WERI-Rb-1 (cell line): ENCODE measurements around the gene GNG11.

ENCODE experiments used
- DNase-seq: peaks from one replicate; pipeline ENCODE4 v3.0.0-alpha.2; 2020
- H3K27ac ChIP-seq: fragments of 250-450 bp; sonication (Bioruptor Pico); 2 replicates; pipeline ENCODE4 v1.5.1; 2020; ENCODE audit warnings: mild to moderate bottlenecking, moderate library complexity
- H3K27me3 ChIP-seq: fragments of 250-450 bp; sonication (Bioruptor Pico); 2 replicates; pipeline ENCODE4 v1.5.1; 2021; ENCODE audit warnings: mild to moderate bottlenecking, low read depth, moderate library complexity; ENCODE audit not compliant: insufficient read depth, severe bottlenecking
- H3K36me3 ChIP-seq: fragments of 250-450 bp; sonication (Bioruptor Pico); 2 replicates; pipeline ENCODE4 v1.5.1; 2020; ENCODE audit warnings: mild to moderate bottlenecking, moderate library complexity
- H3K4me3 ChIP-seq: 2 replicates; pipeline ENCODE4 v1.5.1; 2011; ENCODE audit warnings: low read depth, mild to moderate bottlenecking, control low read depth, low read length
- H3K9me3 ChIP-seq: fragments of 250-450 bp; sonication (Bioruptor Pico); 2 replicates; pipeline ENCODE4 v1.5.1; 2021; ENCODE audit warnings: mild to moderate bottlenecking, moderate library complexity; ENCODE audit not compliant: severe bottlenecking
- TF ChIP-seq, protein P1 (sequence below): IDR thresholded peaks from 2 replicates; pipeline ENCODE4 v1.5.1; 2011; ENCODE audit warnings: low read depth, mild to moderate bottlenecking, control low read depth, inconsistent platforms, low read length

Gene GNG11

DNA sequence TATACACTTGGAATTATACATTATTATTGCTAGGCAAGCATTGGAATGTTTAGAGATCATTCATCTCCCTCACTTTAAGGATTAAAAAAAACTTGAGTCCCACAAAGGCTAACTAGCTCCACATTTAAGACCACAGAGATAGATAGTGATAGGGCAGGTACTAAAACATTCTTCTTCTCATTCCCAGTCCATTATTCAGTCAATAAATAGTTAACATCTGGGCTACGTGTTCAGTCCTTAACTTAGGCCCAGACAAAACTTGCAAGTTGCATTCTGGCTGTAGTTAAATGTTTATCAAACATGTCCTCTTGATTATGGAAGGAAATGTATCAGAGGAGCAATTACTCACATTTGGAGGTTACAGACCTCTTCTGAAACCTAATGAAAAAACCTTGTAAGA is 2.4 kb downstream of the GNG11 start:
- Histone ChIP-seq H3K9me3 (no peaks in the 10 kb centered on the region), H3K27ac (no peak overlapping the region), H3K4me3 (no peak overlapping the region), H3K36me3 (no peaks in the 10 kb centered on the region), H3K27me3 (no peaks in the 10 kb centered on the region)
- TF ChIP-seq, protein P1, sequence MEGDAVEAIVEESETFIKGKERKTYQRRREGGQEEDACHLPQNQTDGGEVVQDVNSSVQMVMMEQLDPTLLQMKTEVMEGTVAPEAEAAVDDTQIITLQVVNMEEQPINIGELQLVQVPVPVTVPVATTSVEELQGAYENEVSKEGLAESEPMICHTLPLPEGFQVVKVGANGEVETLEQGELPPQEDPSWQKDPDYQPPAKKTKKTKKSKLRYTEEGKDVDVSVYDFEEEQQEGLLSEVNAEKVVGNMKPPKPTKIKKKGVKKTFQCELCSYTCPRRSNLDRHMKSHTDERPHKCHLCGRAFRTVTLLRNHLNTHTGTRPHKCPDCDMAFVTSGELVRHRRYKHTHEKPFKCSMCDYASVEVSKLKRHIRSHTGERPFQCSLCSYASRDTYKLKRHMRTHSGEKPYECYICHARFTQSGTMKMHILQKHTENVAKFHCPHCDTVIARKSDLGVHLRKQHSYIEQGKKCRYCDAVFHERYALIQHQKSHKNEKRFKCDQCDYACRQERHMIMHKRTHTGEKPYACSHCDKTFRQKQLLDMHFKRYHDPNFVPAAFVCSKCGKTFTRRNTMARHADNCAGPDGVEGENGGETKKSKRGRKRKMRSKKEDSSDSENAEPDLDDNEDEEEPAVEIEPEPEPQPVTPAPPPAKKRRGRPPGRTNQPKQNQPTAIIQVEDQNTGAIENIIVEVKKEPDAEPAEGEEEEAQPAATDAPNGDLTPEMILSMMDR, result no peak
- DNase-seq, result no peak

DNA sequence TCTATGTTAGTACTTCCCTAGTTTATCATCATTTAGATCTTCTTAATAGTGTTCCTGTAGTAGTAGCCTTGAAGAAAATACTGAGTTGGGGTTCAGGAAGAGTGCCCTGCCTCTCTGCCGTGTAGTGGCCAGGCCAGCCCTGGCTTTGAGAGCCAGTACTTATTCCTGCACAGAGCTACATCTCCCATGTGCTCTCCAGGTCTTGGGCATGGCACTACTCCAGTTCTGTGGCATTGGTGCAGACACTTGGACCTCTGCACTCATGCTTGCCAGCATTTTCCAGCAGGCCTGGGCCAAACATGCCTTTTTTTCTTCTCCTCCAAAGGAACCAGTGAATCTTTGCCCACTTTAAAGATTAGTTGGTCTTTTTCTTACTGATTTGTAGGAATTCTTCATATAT is 5.3 kb downstream of the GNG11 start:
- TF ChIP-seq, protein P1, result no peak

DNA sequence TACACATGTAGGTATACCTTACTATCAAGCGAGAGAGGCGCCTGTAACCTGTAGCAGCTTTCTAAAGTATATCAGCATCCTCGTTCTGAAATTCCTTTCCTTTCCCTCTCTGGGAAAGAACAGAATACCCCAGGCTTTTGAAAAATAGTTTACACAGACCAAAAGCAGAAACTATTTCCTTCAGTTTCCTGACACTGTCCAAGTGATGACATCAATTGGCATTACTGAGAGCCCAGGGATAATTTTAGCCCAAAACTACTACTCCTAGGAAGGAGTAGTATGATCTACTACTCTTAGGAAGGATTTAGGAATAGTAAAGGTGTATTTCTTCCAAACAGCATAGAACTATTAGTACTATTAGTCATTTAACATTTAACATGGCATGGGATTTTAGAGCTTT is 6.0 kb downstream of the GNG11 start:
- H3K27me3 ChIP-seq, result no peaks in the 10 kb centered on the region
- TF ChIP-seq, protein P1, result no peak
- H3K9me3 ChIP-seq, result no peaks in the 10 kb centered on the region
- no peaks in the 10 kb centered on the region for H3K36me3 ChIP-seq
- H3K27ac ChIP-seq, result no peak overlapping the region
- no peak for DNase-seq
- H3K4me3 ChIP-seq, result no peak overlapping the region

More for the DNA sequence above, 5.3 kb downstream of the GNG11 start:
- DNase-seq, result no peak
- Histone ChIP-seq H3K27me3 (no peaks in the 10 kb centered on the region), H3K4me3 (no peak overlapping the region), H3K36me3 (no peaks in the 10 kb centered on the region), H3K27ac (no peak overlapping the region), H3K9me3 (no peaks in the 10 kb centered on the region)

DNA sequence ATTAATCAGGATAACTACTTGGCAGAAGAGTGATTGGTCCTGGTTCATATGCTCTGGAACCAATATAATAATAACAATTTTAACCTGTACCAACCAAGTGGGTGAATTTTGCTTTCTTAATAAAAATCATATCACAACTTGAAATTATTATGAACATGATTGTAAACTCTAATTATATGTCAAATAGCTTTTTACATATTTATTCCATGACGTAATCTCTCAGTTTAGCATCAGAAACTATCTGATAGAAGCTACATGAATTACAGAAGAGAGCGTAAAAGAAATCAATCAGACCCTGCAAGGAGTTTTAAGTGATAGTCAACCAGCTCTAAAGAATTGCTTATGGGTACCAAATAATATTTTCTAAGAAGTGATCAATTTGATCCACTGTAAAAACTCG is 10.1 kb downstream of the GNG11 start:
- no peaks in the 10 kb centered on the region for H3K36me3 ChIP-seq
- TF ChIP-seq, protein P1, result no peak
- H3K27me3 ChIP-seq, result no peaks in the 10 kb centered on the region
- no peak overlapping the region for H3K4me3 ChIP-seq
- peaks cover 3% of the 10 kb centered on the region for H3K9me3 ChIP-seq
- H3K27ac ChIP-seq, result no peak overlapping the region
- no peak for DNase-seq

DNA sequence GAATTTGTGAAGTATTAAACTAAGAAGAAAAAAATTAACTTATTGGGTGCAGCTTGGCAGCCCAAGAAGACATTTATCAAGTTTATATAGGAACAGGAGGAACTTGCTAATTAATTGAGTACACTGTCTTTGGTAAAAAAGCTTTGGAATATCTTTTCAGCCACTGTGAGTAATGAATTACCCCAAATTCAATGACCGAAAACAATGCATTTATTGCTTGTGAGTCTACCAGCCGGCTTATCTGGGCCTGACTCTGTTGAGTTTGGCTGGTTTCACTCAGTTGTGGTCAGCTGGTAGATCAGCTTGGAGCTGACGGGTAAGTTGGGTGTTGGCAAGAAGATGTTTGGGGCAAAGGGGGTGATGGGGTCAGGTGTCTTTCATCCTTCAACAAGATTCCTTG is 11.6 kb downstream of the GNG11 start:
- TF ChIP-seq, protein P1, result no peak
- no peak for DNase-seq
- H3K27ac ChIP-seq, result no peak overlapping the region
- no peaks in the 10 kb centered on the region for H3K27me3 ChIP-seq
- no peaks in the 10 kb centered on the region for H3K36me3 ChIP-seq
- H3K4me3 ChIP-seq, result no peak overlapping the region
- H3K9me3 ChIP-seq, result peaks cover 3% of the 10 kb centered on the region

DNA sequence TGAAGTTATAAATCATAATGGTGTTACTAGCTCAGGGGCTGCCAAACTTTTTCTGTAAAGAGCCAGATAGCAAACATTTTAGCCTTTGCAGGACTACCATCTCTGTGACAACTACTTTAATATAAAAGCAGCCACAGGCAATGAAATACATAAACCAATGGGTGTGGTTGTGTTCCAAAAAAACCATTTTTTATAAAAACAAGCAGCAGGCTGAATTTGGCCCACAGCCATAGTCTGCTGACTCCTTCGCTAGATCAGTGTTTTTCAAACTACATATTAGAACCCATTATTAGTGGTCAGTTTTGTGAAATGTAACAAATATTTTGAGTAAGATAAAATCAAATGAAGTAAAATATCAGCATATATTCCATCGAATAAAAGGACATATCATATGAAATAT is 13.6 kb downstream of the GNG11 start:
- H3K27me3 ChIP-seq, result no peaks in the 10 kb centered on the region
- H3K27ac ChIP-seq, result no peak overlapping the region
- no peak for DNase-seq
- TF ChIP-seq, protein P1, result no peak
- H3K4me3 ChIP-seq, result no peak overlapping the region
- H3K36me3 ChIP-seq, result no peaks in the 10 kb centered on the region
- peaks cover 3% of the 10 kb centered on the region for H3K9me3 ChIP-seq
